Endothelial cell of umbilical vein (primary cell): ENCODE data around the gene ACSL4. TPM values are rescaled to one million over a fixed set of nuclear protein-coding genes. Genes with fewer than 3 reads are reported as not detected.

ENCODE experiments used
- BruUV-seq: library from RNA; stranded (reverse); fragments of 400-500 nt; replicated peaks from 2 replicates; lab custom pipeline; 2021; lab: Mats Ljungman, UMichigan
- CTCF ChIA-PET: fragments of 300-600, 350-600 bp; sonication (Branson Sonifier 250); formaldehyde crosslinking; loops from one replicate; lab custom pipeline; 2021; ENCODE audit warnings: antibody characterized with exemption, inconsistent platforms; lab: Charles Lee
- POLR2A ChIA-PET: fragments of 300-600, 350-600 bp; sonication (Branson Sonifier 250); formaldehyde crosslinking; loops from one replicate; lab custom pipeline; 2021; ENCODE audit warnings: antibody characterized with exemption, inconsistent platforms; lab: Charles Lee
- DNase-seq: peaks from one replicate; pipeline ENCODE4 v3.0.0-alpha.2; 2011; ENCODE audit warnings: low read depth, low spot score
- FAIRE-seq: peaks from 2 replicates; lab custom pipeline; 2011; peaks lifted over from hg19 to GRCh38; lab: Jason Lieb, UNC
- H2AFZ ChIP-seq: 2 replicates; pipeline ENCODE4 v1.6.0; 2012; ENCODE audit warnings: low read depth, low read length, control low read depth, inconsistent platforms
- H3K27ac ChIP-seq: 2 replicates; pipeline ENCODE4 v1.5.1; 2011; ENCODE audit warnings: low read depth, mild to moderate bottlenecking, control low read depth, low read length, moderate library complexity; ENCODE audit not compliant: insufficient read depth
- H3K27me3 ChIP-seq, 2 experiments: 2 replicates each; pipeline versions ENCODE4 v1.6.0 to v1.6.1; 2011; ENCODE audit warnings: low read length in 2 of 2, mixed read lengths in 1 of 2; ENCODE audit not compliant: control insufficient read depth in 2 of 2, insufficient read depth in 2 of 2
- H3K36me3 ChIP-seq, 2 experiments: 2 replicates in 1 of 2; 3 replicates in 1 of 2; pipeline ENCODE4 v1.5.1; 2011; ENCODE audit warnings: low read length in 2 of 2, mild to moderate bottlenecking in 1 of 2, moderate library complexity in 1 of 2; ENCODE audit not compliant: control insufficient read depth in 2 of 2, insufficient read depth in 2 of 2; ENCODE audit errors: extremely low read depth in 1 of 2
- H3K4me1 ChIP-seq: 3 replicates; pipeline ENCODE4 v1.5.1; 2011; ENCODE audit warnings: mild to moderate bottlenecking, low read length; ENCODE audit not compliant: control insufficient read depth, insufficient read depth; ENCODE audit errors: extremely low read depth
- H3K4me2 ChIP-seq: 2 replicates; pipeline ENCODE4 v1.6.1; 2011; ENCODE audit warnings: low read length, control low read depth, mixed read lengths; ENCODE audit not compliant: insufficient read depth
- H3K4me3 ChIP-seq, 3 experiments: fragments of 200-600 bp in 1 of 3; sonication (generic), shearing (Covaris generic) in 1 of 3; replicated peaks in 1 of 3; 2 replicates each; pipeline ENCODE4 v1.5.1; 2011 to 2016; ENCODE audit warnings: control low read depth in 3 of 3, low read length in 3 of 3, mild to moderate bottlenecking in 2 of 3, inconsistent platforms in 1 of 3, low read depth in 1 of 3, moderate library complexity in 1 of 3; ENCODE audit not compliant: insufficient read depth in 1 of 3
- H3K79me2 ChIP-seq: 2 replicates; pipeline ENCODE4 v1.6.0; 2012; ENCODE audit warnings: low read length, inconsistent platforms; ENCODE audit not compliant: control insufficient read depth, insufficient read depth
- H3K9ac ChIP-seq: replicated peaks from 2 replicates; pipeline ENCODE3; 2011; ENCODE audit warnings: low read length, control low read depth; ENCODE audit not compliant: insufficient read depth; ENCODE audit errors: extremely low read depth
- H3K9me1 ChIP-seq: replicated peaks from 3 replicates; pipeline ENCODE4 v1.6.0; 2011; ENCODE audit warnings: mild to moderate bottlenecking, low read length; ENCODE audit not compliant: control insufficient read depth, insufficient read depth; ENCODE audit errors: extremely low read depth
- H3K9me3 ChIP-seq: replicated peaks from 2 replicates; pipeline ENCODE4 v1.5.1; 2012; ENCODE audit warnings: low read length, inconsistent platforms; ENCODE audit not compliant: control insufficient read depth, insufficient read depth
- H4K20me1 ChIP-seq: replicated peaks from 2 replicates; pipeline ENCODE3; 2011; ENCODE audit warnings: mild to moderate bottlenecking, low read length; ENCODE audit not compliant: control insufficient read depth, insufficient read depth; ENCODE audit errors: extremely low read depth
- CTCF ChIP-seq, 2 donors: IDR thresholded peaks; 1 replicate in 1 of 2; 2 replicates in 1 of 2; pipeline ENCODE4 v1.5.1; 2011; ENCODE audit warnings: low read length in 2 of 2, mild to moderate bottlenecking in 2 of 2, moderate library complexity in 2 of 2, control low read depth in 1 of 2, inconsistent platforms in 1 of 2, low read depth in 1 of 2; ENCODE audit not compliant: insufficient read depth in 1 of 2; ENCODE audit errors: extremely low read depth in 1 of 2
- EZH2 ChIP-seq: IDR thresholded peaks from 2 replicates; pipeline ENCODE4 v1.6.1; 2012; ENCODE audit warnings: borderline replicate concordance, low read depth, mild to moderate bottlenecking, moderate library complexity, low read length, inconsistent platforms; ENCODE audit not compliant: severe bottlenecking
- FOS ChIP-seq: IDR thresholded peaks from 2 replicates; pipeline ENCODE4 v1.6.1; 2011; ENCODE audit warnings: mild to moderate bottlenecking, low read length, moderate library complexity, borderline replicate concordance; ENCODE audit not compliant: insufficient read depth
- GATA2 ChIP-seq: IDR thresholded peaks from 2 replicates; pipeline ENCODE4 v1.7.0; 2011; ENCODE audit warnings: low read depth, mild to moderate bottlenecking, moderate library complexity, mixed read lengths, low read length; ENCODE audit not compliant: insufficient read length, insufficient read depth
- JUN ChIP-seq: IDR thresholded peaks from 2 replicates; pipeline ENCODE4 v1.6.1; 2011; ENCODE audit warnings: borderline replicate concordance, low read depth; ENCODE audit not compliant: insufficient read length, insufficient read depth
- MAX ChIP-seq: IDR thresholded peaks from 2 replicates; pipeline ENCODE4 v1.6.1; 2011; ENCODE audit not compliant: insufficient read depth, insufficient read length
- MYC ChIP-seq: IDR thresholded peaks from one replicate; pipeline ENCODE4 v1.6.1; 2011; ENCODE audit warnings: mild to moderate bottlenecking, low read depth, low read length
- POLR2A ChIP-seq: IDR thresholded peaks from 2 replicates; pipeline ENCODE4 v1.6.1; 2012; ENCODE audit warnings: low read depth, mild to moderate bottlenecking, control low read depth, low read length
- POLR2AphosphoS5 ChIP-seq: IDR thresholded peaks from 2 replicates; pipeline ENCODE4 v1.6.1; 2012; ENCODE audit warnings: low read depth, mild to moderate bottlenecking, control low read depth, low read length, moderate library complexity; ENCODE audit not compliant: insufficient read depth
- dilution Hi-C: fragments of 300-500 bp; cut with MboI; formaldehyde crosslinking; loops from one replicate; pipeline ENCODE4 v1.15.0; 2019; ENCODE audit warnings: low sequenced_read_pairs; ENCODE audit not compliant: extremely low pct_ligation_motif_present
- intact Hi-C: fragments of 100-400 bp; cut with micrococcal nuclease; formaldehyde crosslinking; loops from one replicate; pipeline ENCODE4 v1.10.0; 2022
- polyA plus RNA-seq, 4 experiments: library from polyadenylated mRNA; depleted of rRNA in 3 of 4; stranded (reverse) in 3 of 4; unstranded in 1 of 4; fragments of >200 nt; gene quantifications; 2 replicates each; pipeline versions ENCODE4 v1.2.1 to v1.2.3, GENCODE V29; 2011 to 2012; ENCODE audit warnings: missing spikeins in 1 of 4
- total RNA-seq: library from RNA; stranded (reverse); gene quantifications from 2 replicates; pipeline ENCODE4 v1.2.3, GENCODE V29; 2021

ACSL4 gene
- total and polyA plus RNA-seq, 2 donors (not counting 3 experiments of a cell fraction or from before 2014, with no cell fraction given): 20.7 to 85.5 TPM

GRCh38 chrX:109632906-109633504 is 100.1 kb downstream of the ACSL4 start:
- dilution Hi-C loops: no loop called here
- CTCF ChIA-PET: interaction anchor here (1.0 to 3.6 kb wide), 5 partner anchors 8 to 258 kb away, joined by 3 to 27 read pairs (median 20); partner anchors contain the start of gene KCNE5
- H3K9me1 ChIP-seq: no peaks in the 10 kb centered on the region
- peaks cover 7% of the 10 kb centered on the region for H3K4me1 ChIP-seq
- intact Hi-C loops: loop anchor here (1.0 to 2.0 kb wide), 2 partner anchors 96 to 148 kb away; partner anchors contain the start of gene NXT2
- H3K79me2 ChIP-seq: no peaks in the 10 kb centered on the region
- no peaks in the 10 kb centered on the region for H3K9me3 ChIP-seq
- no peak overlapping the region for H3K9ac ChIP-seq
- POLR2A ChIA-PET: no interaction called here
- no peak overlapping the region for H3K4me3 ChIP-seq
- H4K20me1 ChIP-seq: no peaks in the 10 kb centered on the region
- H3K36me3 ChIP-seq: no peaks in the 10 kb centered on the region
- no peak overlapping the region for H3K4me2 ChIP-seq
- H3K27ac ChIP-seq: no peak overlapping the region
- DNase-seq: peak; percentile 28
- no peak for FAIRE-seq
- no TSS peak for BruUV-seq
- no peak overlapping the region for H2AFZ ChIP-seq
- TF ChIP-seq MAX (no peak), CTCF (IDR thresholded peaks at IDR 0.05; ENCODE audit: extremely low read depth in 1 of 2, insufficient read depth in 1 of 2, low read depth in 1 of 2, low read length in 2 of 2) (peak; percentile 23 to 37)
- H3K27me3 ChIP-seq: no peaks in the 10 kb centered on the region

- H3K9me1 ChIP-seq: no peaks in the 10 kb centered on the region
- H2AFZ ChIP-seq: no peak overlapping the region
- H3K36me3 ChIP-seq: no peaks in the 10 kb centered on the region
- H3K9ac ChIP-seq: no peak overlapping the region
- CTCF ChIA-PET: interaction anchor here (0.6 to 1.0 kb wide), 4 partner anchors 143 to 156 kb away, joined by 3 to 7 read pairs (median 3); no protein-coding TSS in a partner anchor
- POLR2A ChIA-PET: no interaction called here
- DNase-seq (peak; percentile 74), FAIRE-seq (peak; percentile 94)
- no peaks in the 10 kb centered on the region for H4K20me1 ChIP-seq
- no peak for TF ChIP-seq GATA2
- no peak for TF ChIP-seq CTCF (IDR thresholded peaks at IDR 0.05; ENCODE audit: extremely low read depth in 1 of 2, insufficient read depth in 1 of 2, low read depth in 1 of 2, low read length in 2 of 2)
- TF ChIP-seq POLR2AphosphoS5: no peak
- TF ChIP-seq MAX: no peak
- TF ChIP-seq FOS: no peak
- TF ChIP-seq MYC: no peak
- TF ChIP-seq EZH2: no peak
- TF ChIP-seq JUN: no peak
- no peak for TF ChIP-seq POLR2A
- no peak overlapping the region for H3K4me3 ChIP-seq
- dilution Hi-C loops (no loop called here), intact Hi-C loops (loop anchor here (1.0 to 5.0 kb wide), 2 partner anchors 144 to 258 kb away; no protein-coding TSS in a partner anchor)
- H3K27me3 ChIP-seq: no peaks in the 10 kb centered on the region
- H3K9me3 ChIP-seq: no peaks in the 10 kb centered on the region
- no TSS peak for BruUV-seq
- H3K4me1 ChIP-seq: peaks cover 7% of the 10 kb centered on the region
- H3K27ac ChIP-seq: no peak overlapping the region
- H3K4me2 ChIP-seq: no peak overlapping the region
- H3K79me2 ChIP-seq: no peaks in the 10 kb centered on the region
Observed at GRCh38 chrX:109629310-109629709, 103.7 kb downstream of the ACSL4 start.
